HL-60 (cell line): ENCODE results near the gene TK2.
A peak's percentile ranks its signal among the peaks of the same experiment; 100 is the strongest.
"Not testable (repeated sequence)": the region's sequence is repeated elsewhere in the genome, so short reads cannot be mapped to it uniquely, and the experiment has no call there.

Experiments used
- DNase-seq, 2 experiments: peaks; one replicate each; pipeline ENCODE4 v3.0.0-alpha.2; 2010 to 2020; ENCODE audit warnings: low read depth in 1 of 2, low spot score in 1 of 2
- H3K27ac ChIP-seq: fragments of 250-450 bp; sonication (Bioruptor Pico); replicated peaks from 2 replicates; pipeline ENCODE4 v1.5.1; 2020; ENCODE audit warnings: mild to moderate bottlenecking, moderate library complexity
- H3K27me3 ChIP-seq: fragments of 250-450 bp; sonication (Bioruptor Pico); 2 replicates; pipeline ENCODE4 v1.5.1; 2021; ENCODE audit warnings: mild to moderate bottlenecking, moderate library complexity; ENCODE audit not compliant: insufficient read depth, poor library complexity, severe bottlenecking
- H3K4me3 ChIP-seq: replicated peaks from 2 replicates; pipeline ENCODE4 v1.5.1; 2011; ENCODE audit warnings: mild to moderate bottlenecking, control low read depth, low read length; ENCODE audit not compliant: insufficient read depth
- GABPA ChIP-seq: IDR thresholded peaks from 2 replicates; pipeline ENCODE4 v1.6.1; 2012; ENCODE audit warnings: low read depth
- POLR2AphosphoS5 ChIP-seq: IDR thresholded peaks from 2 replicates; pipeline ENCODE4 v1.6.1; 2012; ENCODE audit warnings: low read depth
- REST ChIP-seq: IDR thresholded peaks from 2 replicates; pipeline ENCODE4 v1.6.1; 2012; ENCODE audit warnings: low read depth; ENCODE audit not compliant: insufficient replicate concordance
- SPI1 ChIP-seq: IDR thresholded peaks from 2 replicates; pipeline ENCODE4 v1.6.1; 2012; ENCODE audit warnings: low read depth, mild to moderate bottlenecking, borderline replicate concordance
- long read RNA-seq: library from polyadenylated mRNA; unstranded; transcript quantifications from one replicate; pipeline ENCODE4 v2.0.0, GENCODE V29; 2020
- TF ChIP-seq, protein P1 (sequence below): IDR thresholded peaks from one replicate; pipeline ENCODE4 v1.5.1; 2011; ENCODE audit warnings: low read length, control low read depth, inconsistent platforms; ENCODE audit not compliant: insufficient read depth

The TK2 gene
- long read RNA-seq, full-length matches to known transcripts: 26 of 34 reads
- long read RNA-seq, partial matches to known transcripts: 4 of 34 reads
- long read RNA-seq, other reads (novel, unspliced or antisense): 4 of 34 reads

GRCh38 chr16:66549284-66550131 lies at the start of gene TK2:
TK2 (minus strand) TSS chr16:66550122; CDS start chr16:66550061, 61 bp downstream.
- peak within 1 kb of the TSS; percentile 89 for H3K27ac ChIP-seq
- peak in 1 of 2 experiments; percentile 62 for DNase-seq
- TF ChIP-seq POLR2AphosphoS5: peak; percentile 59
- TF ChIP-seq REST: peak; percentile 13
- peak; percentile 60; the same call in 1 of the 2 replicates for TF ChIP-seq GABPA
- TF ChIP-seq, protein P1, sequence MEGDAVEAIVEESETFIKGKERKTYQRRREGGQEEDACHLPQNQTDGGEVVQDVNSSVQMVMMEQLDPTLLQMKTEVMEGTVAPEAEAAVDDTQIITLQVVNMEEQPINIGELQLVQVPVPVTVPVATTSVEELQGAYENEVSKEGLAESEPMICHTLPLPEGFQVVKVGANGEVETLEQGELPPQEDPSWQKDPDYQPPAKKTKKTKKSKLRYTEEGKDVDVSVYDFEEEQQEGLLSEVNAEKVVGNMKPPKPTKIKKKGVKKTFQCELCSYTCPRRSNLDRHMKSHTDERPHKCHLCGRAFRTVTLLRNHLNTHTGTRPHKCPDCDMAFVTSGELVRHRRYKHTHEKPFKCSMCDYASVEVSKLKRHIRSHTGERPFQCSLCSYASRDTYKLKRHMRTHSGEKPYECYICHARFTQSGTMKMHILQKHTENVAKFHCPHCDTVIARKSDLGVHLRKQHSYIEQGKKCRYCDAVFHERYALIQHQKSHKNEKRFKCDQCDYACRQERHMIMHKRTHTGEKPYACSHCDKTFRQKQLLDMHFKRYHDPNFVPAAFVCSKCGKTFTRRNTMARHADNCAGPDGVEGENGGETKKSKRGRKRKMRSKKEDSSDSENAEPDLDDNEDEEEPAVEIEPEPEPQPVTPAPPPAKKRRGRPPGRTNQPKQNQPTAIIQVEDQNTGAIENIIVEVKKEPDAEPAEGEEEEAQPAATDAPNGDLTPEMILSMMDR: no peak
- TF ChIP-seq SPI1: no peak
- H3K27me3 ChIP-seq: no peaks in the 10 kb centered on the region
- peak within 1 kb of the TSS; percentile 41 for H3K4me3 ChIP-seq

- Histone ChIP-seq H3K4me3 (no peak overlapping the region), H3K27me3 (no peaks in the 10 kb centered on the region), H3K27ac (no peak overlapping the region)
- DNase-seq: no peak
- TF ChIP-seq POLR2AphosphoS5 (no peak), GABPA (no peak), REST (no peak), SPI1 (no peak)
- TF ChIP-seq, protein P1: no peak
These were observed 48.2 kb upstream of the TK2 start for GRCh38 chr16:66598111-66598510.

- no peak overlapping the region for H3K4me3 ChIP-seq
- no peaks in the 10 kb centered on the region for H3K27me3 ChIP-seq
- no peak overlapping the region for H3K27ac ChIP-seq
- no peak for DNase-seq
- TF ChIP-seq POLR2AphosphoS5 (no peak), REST (no peak), SPI1 (peak; percentile 88)
These were observed 47.3 kb upstream of the TK2 start for GRCh38 chr16:66596986-66597848.

GRCh38 chr16:66596559-66596958 lies 46.6 kb upstream of the TK2 start:
- H3K27ac ChIP-seq, H3K27me3 ChIP-seq, H3K4me3 ChIP-seq, DNase-seq: not testable (repeated sequence)
